GM19468 (cell line): ENCODE measurements around the gene TOX2.

Source experiments
- ATAC-seq: cut with Tn5 transposase; IDR thresholded peaks from one replicate; pipeline ENCODE4 v1.9.1; 2021; ENCODE audit warnings: mild to moderate bottlenecking, moderate library complexity, moderate number of reproducible peaks; ENCODE audit not compliant: unreplicated experiment; ENCODE audit errors: extremely low read depth

Gene TOX2

GRCh38 chr20:43992885-43993284, 78.2 kb downstream of the TOX2 start:
- no peak for ATAC-seq

GRCh38 chr20:43993560-43993959, 78.9 kb downstream of the TOX2 start:
- ATAC-seq, result no peak

GRCh38 chr20:43994486-43995100, 79.9 kb downstream of the TOX2 start:
- no peak for ATAC-seq

GRCh38 chr20:43995645-43996044, 81.0 kb downstream of the TOX2 start:
- ATAC-seq, result no peak

- ATAC-seq, result no peak
Measured at GRCh38 chr20:43996240-43996930, 81.7 kb downstream of the TOX2 start.

GRCh38 chr20:43999848-44000247, 85.2 kb downstream of the TOX2 start:
- ATAC-seq, result no peak

GRCh38 chr20:44001667-44002596, 87.3 kb downstream of the TOX2 start:
- ATAC-seq, result no peak

GRCh38 chr20:44002861-44003260, 88.2 kb downstream of the TOX2 start:
- ATAC-seq, result no peak

- ATAC-seq, result no peak
Measured at GRCh38 chr20:44003609-44004008, 89.0 kb downstream of the TOX2 start.

- ATAC-seq, result no peak
Measured at GRCh38 chr20:44004306-44004915, 89.8 kb downstream of the TOX2 start.

- no peak for ATAC-seq
Measured at GRCh38 chr20:44005661-44006060, 91.0 kb downstream of the TOX2 start.

- no peak for ATAC-seq
Measured at GRCh38 chr20:44006126-44006525, 91.5 kb downstream of the TOX2 start.

- no peak for ATAC-seq
Measured at GRCh38 chr20:44006578-44006977, 91.9 kb downstream of the TOX2 start.

- no peak for ATAC-seq
Measured at GRCh38 chr20:44008806-44009678, 94.4 kb downstream of the TOX2 start.

GRCh38 chr20:44009679-44009992, 95.0 kb downstream of the TOX2 start:
- no peak for ATAC-seq

GRCh38 chr20:44010162-44010704, 95.6 kb downstream of the TOX2 start:
- no peak for ATAC-seq

GRCh38 chr20:44011251-44011940, 96.7 kb downstream of the TOX2 start:
- no peak for ATAC-seq

GRCh38 chr20:44012466-44013226, 98.0 kb downstream of the TOX2 start:
- no peak for ATAC-seq
